ENCODE results near the gene MUCL3. TPM values are rescaled to one million over a fixed set of nuclear protein-coding genes. Genes with fewer than 3 reads are reported as not detected.

The MUCL3 gene
- total RNA-seq, 1 experiment from 2014 or later: not detected

DNA sequence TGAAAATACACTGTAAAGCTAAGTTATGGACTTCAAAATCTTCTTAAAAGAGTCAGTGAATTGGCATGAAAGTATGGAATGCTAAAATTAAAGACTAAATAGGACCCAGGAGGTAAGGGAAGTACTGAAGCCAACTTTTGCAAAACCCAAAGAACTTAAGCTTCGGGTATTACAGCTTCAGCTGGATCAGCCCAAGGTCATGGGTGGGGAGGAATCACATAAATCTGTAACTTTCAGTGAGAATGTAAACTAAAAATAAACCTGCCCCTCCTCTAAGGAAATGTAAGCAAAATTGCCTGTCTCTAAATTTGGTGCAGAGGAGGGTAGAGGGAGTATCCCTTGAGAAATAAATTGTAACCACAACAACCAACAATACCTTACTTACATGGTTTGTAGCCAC is 38.4 kb downstream of the MUCL3 start:
- Histone ChIP-seq H3K36me3 (ENCODE audit: insufficient read depth, low read length, poor library complexity, severe bottlenecking) (no peaks in the 10 kb centered on the region), H3K4me1 (ENCODE audit: insufficient read depth, low read length, poor library complexity, severe bottlenecking) (peaks cover 11% of the 10 kb centered on the region), H3K9me3 (ENCODE audit: low read depth, low read length, poor library complexity, severe bottlenecking) (no peaks in the 10 kb centered on the region), H3K27me3 (replicated peaks; ENCODE audit: insufficient read depth, low read depth, low read length, poor library complexity) (no peaks in the 10 kb centered on the region), H3K27ac (ENCODE audit: low read depth, low read length, poor library complexity, severe bottlenecking) (no peak overlapping the region), H3K4me3 (ENCODE audit: low read depth, low read length, poor library complexity, severe bottlenecking) (no peak overlapping the region)
- no peak for DNase-seq (ENCODE audit: low spot score)
- no TSS peak for BruUV-seq (replicated peaks)
- ChIA-PET POLR2A (ENCODE audit: low non-redundant PET) (no interaction called here), CTCF (no interaction called here)
- no peak for TF ChIP-seq EZH2 (IDR thresholded peaks at IDR 0.05; ENCODE audit: borderline replicate concordance, low read depth, low read length, poor library complexity, severe bottlenecking)
- TF ChIP-seq, protein P1, sequence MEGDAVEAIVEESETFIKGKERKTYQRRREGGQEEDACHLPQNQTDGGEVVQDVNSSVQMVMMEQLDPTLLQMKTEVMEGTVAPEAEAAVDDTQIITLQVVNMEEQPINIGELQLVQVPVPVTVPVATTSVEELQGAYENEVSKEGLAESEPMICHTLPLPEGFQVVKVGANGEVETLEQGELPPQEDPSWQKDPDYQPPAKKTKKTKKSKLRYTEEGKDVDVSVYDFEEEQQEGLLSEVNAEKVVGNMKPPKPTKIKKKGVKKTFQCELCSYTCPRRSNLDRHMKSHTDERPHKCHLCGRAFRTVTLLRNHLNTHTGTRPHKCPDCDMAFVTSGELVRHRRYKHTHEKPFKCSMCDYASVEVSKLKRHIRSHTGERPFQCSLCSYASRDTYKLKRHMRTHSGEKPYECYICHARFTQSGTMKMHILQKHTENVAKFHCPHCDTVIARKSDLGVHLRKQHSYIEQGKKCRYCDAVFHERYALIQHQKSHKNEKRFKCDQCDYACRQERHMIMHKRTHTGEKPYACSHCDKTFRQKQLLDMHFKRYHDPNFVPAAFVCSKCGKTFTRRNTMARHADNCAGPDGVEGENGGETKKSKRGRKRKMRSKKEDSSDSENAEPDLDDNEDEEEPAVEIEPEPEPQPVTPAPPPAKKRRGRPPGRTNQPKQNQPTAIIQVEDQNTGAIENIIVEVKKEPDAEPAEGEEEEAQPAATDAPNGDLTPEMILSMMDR (conservative IDR thresholded peaks at IDR 0.05; ENCODE audit: low read depth, low read length): no peak
- intact Hi-C loops (cut with micrococcal nuclease; ENCODE audit: unreplicated experiment): no loop called here

DNA sequence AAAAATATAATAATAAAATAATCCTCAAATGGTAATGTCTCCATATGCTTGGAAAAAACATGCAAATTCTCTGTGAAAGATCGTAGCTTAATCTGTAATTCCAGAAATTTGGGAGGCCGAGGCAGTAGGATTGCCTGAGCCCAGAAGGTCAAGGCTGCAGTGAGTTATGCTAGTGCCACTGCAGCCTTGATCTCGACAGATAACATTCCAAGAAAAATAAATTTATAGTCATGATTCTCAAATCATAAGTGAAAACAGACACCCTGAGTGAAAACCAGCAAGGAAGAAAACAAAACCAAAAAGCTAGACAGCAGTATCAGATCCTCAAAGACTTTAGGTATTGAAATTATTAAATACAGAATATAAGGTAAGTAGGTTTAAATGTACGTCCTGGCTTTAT is 38.9 kb downstream of the MUCL3 start:
- BruUV-seq (replicated peaks): no TSS peak
- CTCF ChIA-PET: no interaction called here

DNA sequence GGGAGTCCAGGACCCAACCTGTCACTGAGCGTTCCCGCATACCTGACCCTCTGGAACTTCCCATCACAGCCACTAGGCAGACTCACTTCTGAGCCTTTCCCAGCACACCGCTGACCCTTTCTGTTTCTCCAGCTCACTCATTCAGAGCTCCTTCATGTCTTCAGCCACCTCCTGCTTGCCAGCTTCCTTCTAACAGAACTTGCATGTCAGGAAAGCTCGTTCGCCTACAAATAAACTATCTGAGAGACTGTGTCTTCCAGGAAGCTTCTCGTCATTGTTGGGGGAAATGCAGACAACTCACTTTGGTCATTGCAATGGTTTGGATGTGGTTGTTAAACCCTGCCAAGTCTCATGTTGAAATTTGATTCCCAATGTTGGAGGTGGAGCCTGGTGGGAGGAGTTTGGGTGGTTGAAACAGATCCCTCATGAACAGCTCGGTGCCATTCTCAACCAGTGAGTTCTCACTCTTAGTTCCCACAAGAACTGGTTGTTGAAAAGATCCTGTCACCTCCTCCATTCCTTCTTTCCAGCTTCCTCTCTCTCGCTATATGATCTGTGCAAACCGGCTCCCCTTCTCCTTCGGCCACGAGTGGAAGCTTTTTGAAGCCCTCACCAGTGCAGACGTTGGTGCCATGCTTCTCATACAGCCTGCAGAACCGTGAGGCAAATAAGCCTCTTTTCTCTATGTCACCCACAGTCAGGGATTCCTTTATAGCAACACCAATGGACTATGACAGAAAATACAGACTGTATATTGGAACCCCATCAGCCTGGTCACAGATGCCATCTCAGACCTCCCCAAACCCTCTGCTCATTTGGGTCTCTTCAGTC is 41.4 kb downstream of the MUCL3 start:
- POLR2A ChIA-PET (ENCODE audit: low non-redundant PET): no interaction called here
- DNase-seq (ENCODE audit: low spot score): peak; percentile 79
- peak overlapping the region; percentile 28 for H3K4me3 ChIP-seq (ENCODE audit: low read depth, low read length, poor library complexity, severe bottlenecking)

More for the DNA sequence above, 38.9 kb downstream of the MUCL3 start:
- no peak for TF ChIP-seq EZH2 (IDR thresholded peaks at IDR 0.05; ENCODE audit: borderline replicate concordance, low read depth, low read length, poor library complexity, severe bottlenecking)
- Histone ChIP-seq H3K27ac (ENCODE audit: low read depth, low read length, poor library complexity, severe bottlenecking) (no peak overlapping the region), H3K36me3 (ENCODE audit: insufficient read depth, low read length, poor library complexity, severe bottlenecking) (no peaks in the 10 kb centered on the region), H3K4me1 (ENCODE audit: insufficient read depth, low read length, poor library complexity, severe bottlenecking) (peaks cover 11% of the 10 kb centered on the region), H3K9me3 (ENCODE audit: low read depth, low read length, poor library complexity, severe bottlenecking) (no peaks in the 10 kb centered on the region), H3K27me3 (replicated peaks; ENCODE audit: insufficient read depth, low read depth, low read length, poor library complexity) (no peaks in the 10 kb centered on the region), H3K4me3 (ENCODE audit: low read depth, low read length, poor library complexity, severe bottlenecking) (no peak overlapping the region)
- DNase-seq (ENCODE audit: low spot score): no peak
- intact Hi-C loops (cut with micrococcal nuclease; ENCODE audit: unreplicated experiment): no loop called here
- POLR2A ChIA-PET (ENCODE audit: low non-redundant PET): no interaction called here

More for the DNA sequence above, 41.4 kb downstream of the MUCL3 start:
- intact Hi-C loops (cut with micrococcal nuclease; ENCODE audit: unreplicated experiment): no loop called here
- no peak for TF ChIP-seq EZH2 (IDR thresholded peaks at IDR 0.05; ENCODE audit: borderline replicate concordance, low read depth, low read length, poor library complexity, severe bottlenecking)
- TF ChIP-seq, protein P1 (conservative IDR thresholded peaks at IDR 0.05; ENCODE audit: low read depth, low read length): peak; percentile 29; the same call in 1 of the 2 replicates
- no peaks in the 10 kb centered on the region for H3K9me3 ChIP-seq (ENCODE audit: low read depth, low read length, poor library complexity, severe bottlenecking)
- CTCF ChIA-PET: interaction anchor here (0.7 kb wide), 1 partner anchor 105 kb away, joined by 5 read pairs; no protein-coding TSS in a partner anchor
- peaks cover 11% of the 10 kb centered on the region for H3K4me1 ChIP-seq (ENCODE audit: insufficient read depth, low read length, poor library complexity, severe bottlenecking)
- H3K27ac ChIP-seq (ENCODE audit: low read depth, low read length, poor library complexity, severe bottlenecking): peak overlapping the region; percentile 28
- H3K27me3 ChIP-seq (replicated peaks; ENCODE audit: insufficient read depth, low read depth, low read length, poor library complexity): no peaks in the 10 kb centered on the region
- H3K36me3 ChIP-seq (ENCODE audit: insufficient read depth, low read length, poor library complexity, severe bottlenecking): no peaks in the 10 kb centered on the region
- no TSS peak for BruUV-seq (replicated peaks)
